Astrocyte of the cerebellum (primary cell): ENCODE measurements around the gene TCEAL9.

ENCODE experiments used
- DNase-seq: peaks from one replicate; pipeline ENCODE4 v3.0.0-alpha.2; 2011; ENCODE audit warnings: low read depth
- H3K4me3 ChIP-seq: 2 replicates; pipeline ENCODE4 v1.5.1; 2011; ENCODE audit warnings: mild to moderate bottlenecking, low read depth, low read length, moderate library complexity
- in situ Hi-C: cut with HindIII; loops from 2 replicates; pipeline ENCODE4 v1.10.0; 2017; ENCODE audit warnings: low sequenced_read_pairs
- TF ChIP-seq, protein P1 (sequence below): IDR thresholded peaks from 2 replicates; pipeline ENCODE4 v1.5.1; 2012; ENCODE audit warnings: low read length, low read depth, moderate library complexity, mild to moderate bottlenecking; ENCODE audit errors: missing control alignments

Gene TCEAL9

GRCh38 chrX:103360092-103360491, 3.8 kb downstream of the TCEAL9 start:
- TF ChIP-seq, protein P1, sequence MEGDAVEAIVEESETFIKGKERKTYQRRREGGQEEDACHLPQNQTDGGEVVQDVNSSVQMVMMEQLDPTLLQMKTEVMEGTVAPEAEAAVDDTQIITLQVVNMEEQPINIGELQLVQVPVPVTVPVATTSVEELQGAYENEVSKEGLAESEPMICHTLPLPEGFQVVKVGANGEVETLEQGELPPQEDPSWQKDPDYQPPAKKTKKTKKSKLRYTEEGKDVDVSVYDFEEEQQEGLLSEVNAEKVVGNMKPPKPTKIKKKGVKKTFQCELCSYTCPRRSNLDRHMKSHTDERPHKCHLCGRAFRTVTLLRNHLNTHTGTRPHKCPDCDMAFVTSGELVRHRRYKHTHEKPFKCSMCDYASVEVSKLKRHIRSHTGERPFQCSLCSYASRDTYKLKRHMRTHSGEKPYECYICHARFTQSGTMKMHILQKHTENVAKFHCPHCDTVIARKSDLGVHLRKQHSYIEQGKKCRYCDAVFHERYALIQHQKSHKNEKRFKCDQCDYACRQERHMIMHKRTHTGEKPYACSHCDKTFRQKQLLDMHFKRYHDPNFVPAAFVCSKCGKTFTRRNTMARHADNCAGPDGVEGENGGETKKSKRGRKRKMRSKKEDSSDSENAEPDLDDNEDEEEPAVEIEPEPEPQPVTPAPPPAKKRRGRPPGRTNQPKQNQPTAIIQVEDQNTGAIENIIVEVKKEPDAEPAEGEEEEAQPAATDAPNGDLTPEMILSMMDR, result no peak
- DNase-seq, result no peak
- in situ Hi-C loops, result no loop called here

GRCh38 chrX:103360916-103361315, 4.6 kb downstream of the TCEAL9 start:
- no peak overlapping the region for H3K4me3 ChIP-seq
- DNase-seq, result no peak
- in situ Hi-C loops, result no loop called here
- TF ChIP-seq, protein P1, result no peak

More at GRCh38 chrX:103360092-103360491, 3.8 kb downstream of the TCEAL9 start:
- H3K4me3 ChIP-seq, result no peak overlapping the region

- in situ Hi-C loops, result no loop called here
- TF ChIP-seq, protein P1, result no peak
- DNase-seq, result no peak
- H3K4me3 ChIP-seq, result no peak overlapping the region
Measured at GRCh38 chrX:103361798-103362197, 5.5 kb downstream of the TCEAL9 start.

- no peak overlapping the region for H3K4me3 ChIP-seq
- in situ Hi-C loops, result no loop called here
- TF ChIP-seq, protein P1, result no peak
- no peak for DNase-seq
Measured at GRCh38 chrX:103362474-103362873, 6.2 kb downstream of the TCEAL9 start.

GRCh38 chrX:103363046-103363445, 6.7 kb downstream of the TCEAL9 start:
- in situ Hi-C loops, result no loop called here
- H3K4me3 ChIP-seq, result no peak overlapping the region
- DNase-seq, result no peak
- TF ChIP-seq, protein P1, result no peak

DNA sequence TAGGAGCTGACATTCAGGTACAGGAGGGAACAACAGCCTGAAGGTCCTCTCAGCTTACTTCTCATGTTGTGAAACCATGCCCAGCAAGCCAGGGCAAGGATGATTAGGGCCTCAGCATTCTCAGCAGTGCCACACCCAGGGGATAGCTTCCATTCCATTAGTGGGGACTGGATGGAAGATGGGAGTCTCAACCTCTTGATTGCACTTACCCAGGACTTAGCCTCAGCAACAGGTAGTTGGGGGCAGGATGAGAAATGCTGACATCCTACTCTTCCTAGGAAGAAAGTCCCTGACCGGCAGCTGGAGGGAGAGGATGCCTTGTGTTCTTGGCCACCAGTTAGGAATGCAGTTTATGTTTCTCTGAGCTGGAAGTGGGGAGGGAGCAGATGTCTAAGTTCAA, 11.2 kb downstream of the TCEAL9 start:
- H3K4me3 ChIP-seq, result no peak overlapping the region
- TF ChIP-seq, protein P1, result no peak
- DNase-seq, result no peak
- in situ Hi-C loops, result loop anchor here (5.0 kb wide), 1 partner anchor 35 kb away; no protein-coding TSS in a partner anchor

DNA sequence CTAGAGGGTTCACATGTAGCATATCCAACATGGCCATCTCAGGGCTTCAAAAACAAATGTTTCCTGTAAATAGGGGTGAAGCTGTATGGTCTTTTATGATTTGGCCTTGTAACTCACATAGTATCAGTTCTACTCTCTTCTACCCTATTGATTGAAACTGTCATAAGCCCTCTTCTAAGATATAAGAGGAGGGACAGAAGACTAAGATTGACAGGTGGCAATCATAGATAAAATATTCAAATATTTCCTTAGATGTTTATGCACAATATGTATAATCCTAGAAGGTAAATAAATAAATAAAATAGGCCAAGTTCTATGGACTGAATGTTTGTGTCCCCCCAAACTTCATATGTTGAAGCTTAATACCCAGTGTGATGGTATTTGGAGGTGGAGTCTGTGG, 13.2 kb downstream of the TCEAL9 start:
- TF ChIP-seq, protein P1, result no peak
- no peak overlapping the region for H3K4me3 ChIP-seq
- in situ Hi-C loops, result loop anchor here (5.0 kb wide), 1 partner anchor 33 kb away; no protein-coding TSS in a partner anchor
- no peak for DNase-seq
